K562 (cell line): ENCODE measurements around the gene RAD51AP2. TPM values are rescaled to one million over a fixed set of nuclear protein-coding genes. Genes with fewer than 3 reads are reported as not detected.

ENCODE experiments used
- ATAC-seq: fragments of 200-7000 bp; cut with Tn5 transposase; 3 replicates; pipeline ENCODE4 v1.9.1; 2020; ENCODE audit warnings: moderate library complexity
- BruUV-seq: library from RNA; stranded (reverse); fragments of 400-500 nt; replicated peaks from 2 replicates; lab custom pipeline; 2021; lab: Mats Ljungman, UMichigan
- CTCF ChIA-PET: fragments of 300-600 bp; formaldehyde crosslinking; extraction: SDS; loops from one replicate; lab custom pipeline; 2021; ENCODE audit warnings: low intra/inter-chr PET ratio; lab: Yijun Ruan, JAX
- POLR2A ChIA-PET: fragments of 300-600, 350-650 bp; sonication (Branson Sonifier 250); formaldehyde crosslinking; extraction: SDS; loops from one replicate; lab custom pipeline; 2021; ENCODE audit warnings: antibody characterized with exemption, inconsistent platforms; lab: Yijun Ruan, JAX
- DNase-seq, 4 experiments: peaks; one replicate each; pipeline versions ENCODE4 v3.0.0 to v3.0.0-alpha.2; 2011 to 2018; ENCODE audit warnings: low spot score in 3 of 4, mixed read lengths in 3 of 4; ENCODE audit errors: extremely low read depth in 1 of 4
- FAIRE-seq: peaks from 2 replicates; lab custom pipeline; 2011; peaks lifted over from hg19 to GRCh38; lab: Jason Lieb, UNC
- H2AFZ ChIP-seq: 2 replicates; pipeline ENCODE4 v1.6.0; 2011; ENCODE audit warnings: low read depth, low read length, control low read depth, inconsistent platforms
- H3K27ac ChIP-seq: fragments of 200-600 bp; 3 replicates; pipeline ENCODE4 v1.8.0; 2011; ENCODE audit warnings: low read depth, mild to moderate bottlenecking, control low read depth, inconsistent platforms, low read length, moderate library complexity, mixed read lengths; ENCODE audit errors: extremely low read depth
- H3K27me3 ChIP-seq, 2 experiments: fragments of 300-600 bp in 1 of 2; 2 replicates in 1 of 2; 3 replicates in 1 of 2; pipeline versions ENCODE4 v1.6.0 to v1.8.0; 2011; ENCODE audit warnings: inconsistent platforms in 2 of 2, low read length in 2 of 2, mild to moderate bottlenecking in 1 of 2, mixed read lengths in 1 of 2, moderate library complexity in 1 of 2; ENCODE audit not compliant: control insufficient read depth in 2 of 2, insufficient read depth in 2 of 2
- H3K36me3 ChIP-seq: fragments of 300-600 bp; 3 replicates; pipeline ENCODE4 v1.8.0; 2011; ENCODE audit warnings: mild to moderate bottlenecking, low read length, inconsistent platforms; ENCODE audit not compliant: control insufficient read depth, insufficient read depth
- H3K4me1 ChIP-seq, 2 experiments: fragments of 200-600 bp in 1 of 2; replicated peaks in 1 of 2; 2 replicates in 1 of 2; 3 replicates in 1 of 2; pipeline versions ENCODE4 v1.5.1 to v1.8.0; 2011; ENCODE audit warnings: inconsistent platforms in 2 of 2, low read length in 2 of 2, mild to moderate bottlenecking in 1 of 2, mixed read lengths in 1 of 2, moderate library complexity in 1 of 2; ENCODE audit not compliant: control insufficient read depth in 2 of 2, insufficient read depth in 2 of 2
- H3K4me2 ChIP-seq: 2 replicates; pipeline ENCODE4 v1.6.1; 2011; ENCODE audit warnings: low read length, control low read depth, inconsistent platforms, mixed read lengths; ENCODE audit not compliant: insufficient read depth
- H3K4me3 ChIP-seq: fragments of 200-600 bp; sonication (generic), shearing (Covaris generic); 2 replicates; pipeline ENCODE4 v1.5.1; 2016; ENCODE audit warnings: control low read depth, inconsistent platforms
- H3K79me2 ChIP-seq: fragments of 200-600 bp; 3 replicates; pipeline ENCODE4 v1.8.0; 2011; ENCODE audit warnings: low read length, inconsistent platforms; ENCODE audit not compliant: control insufficient read depth, insufficient read depth
- H3K9ac ChIP-seq, 2 experiments: 2 replicates each; pipeline versions ENCODE4 v1.6.0 to v1.6.1; 2011; ENCODE audit warnings: low read depth in 2 of 2, low read length in 2 of 2, control low read depth in 1 of 2, inconsistent platforms in 1 of 2, mild to moderate bottlenecking in 1 of 2, mixed read lengths in 1 of 2; ENCODE audit not compliant: insufficient read depth in 1 of 2
- H3K9me1 ChIP-seq: one replicate; pipeline ENCODE4 v1.6.0; 2011; ENCODE audit warnings: inconsistent platforms, mild to moderate bottlenecking, low read length, moderate library complexity; ENCODE audit not compliant: control insufficient read depth, insufficient read depth
- H3K9me3 ChIP-seq: replicated peaks from 2 replicates; pipeline ENCODE4 v1.5.1; 2011; ENCODE audit warnings: low read depth, low read length, inconsistent platforms; ENCODE audit not compliant: control insufficient read depth, insufficient read depth
- H4K20me1 ChIP-seq: replicated peaks from 2 replicates; pipeline ENCODE4 v1.6.1; 2011; ENCODE audit warnings: low read length, inconsistent platforms, mixed read lengths; ENCODE audit not compliant: control insufficient read depth, insufficient read depth
- DMBX1 ChIP-seq: fragments of 250-450 bp; sonication (Bioruptor Pico); IDR thresholded peaks from 2 replicates; pipeline ENCODE4 v1.8.0; 2022; ENCODE audit warnings: inconsistent platforms, mild to moderate bottlenecking, moderate library complexity, borderline replicate concordance
- E2F3 ChIP-seq: fragments of 250-450 bp; sonication (Bioruptor Pico); IDR thresholded peaks from 2 replicates; pipeline ENCODE4 v1.4.0; 2020; ENCODE audit warnings: mild to moderate bottlenecking
- MAZ ChIP-seq, 2 experiments: fragments of 450-650 bp in 1 of 2; sonication (generic) in 1 of 2; formaldehyde crosslinking; IDR thresholded peaks in 1 of 2; conservative IDR thresholded peaks in 1 of 2; 2 replicates each; pipeline versions ENCODE4 v1.4.0 to v1.5.0; 2020; ENCODE audit warnings: mild to moderate bottlenecking in 1 of 2, missing genetic modification reagents in 1 of 2
- RBM15 ChIP-seq: fragments of 200-400 bp; formaldehyde crosslinking; IDR thresholded peaks from 2 replicates; pipeline ENCODE4 v1.6.1; 2018; ENCODE audit warnings: mild to moderate bottlenecking, low read length, moderate library complexity; ENCODE audit not compliant: insufficient read depth
- SMARCA5 ChIP-seq: fragments of 450-650 bp; IDR thresholded peaks from 2 replicates; pipeline ENCODE4 v1.6.1; 2016
- SUPT5H ChIP-seq: fragments of 450-650 bp; IDR thresholded peaks from 2 replicates; pipeline ENCODE4 v1.6.1; 2016
- XRCC4 ChIP-seq: IDR thresholded peaks from one replicate; pipeline ENCODE4 v1.6.1; 2011; ENCODE audit not compliant: insufficient read depth, insufficient read length; ENCODE audit errors: extremely low read depth
- ZNF217 ChIP-seq: sonication (generic); formaldehyde crosslinking; IDR thresholded peaks from 2 replicates; pipeline ENCODE4 v1.8.0; 2022; ENCODE audit warnings: mild to moderate bottlenecking, missing genetic modification reagents
- ZNF232 ChIP-seq: sonication (generic); formaldehyde crosslinking; IDR thresholded peaks from 2 replicates; pipeline ENCODE4 v1.8.0; 2022; ENCODE audit warnings: mild to moderate bottlenecking, missing genetic modification reagents
- WGBS: fragments of 100-300 bp; shearing (Covaris generic); methylation state at CpG from one replicate; pipeline ENCODE4 v1.1.6; 2016; ENCODE audit warnings: low coverage, mixed read lengths; ENCODE audit not compliant: insufficient coverage; ENCODE audit errors: missing lambda C conversion rate; 5-methylcytosine and 5-hydroxymethylcytosine counted together
- in situ Hi-C: fragments of 300-500 bp; cut with MboI; formaldehyde crosslinking; loops from 4 replicates; pipeline ENCODE4 v1.15.0; 2018; ENCODE audit warnings: inconsistent platforms, mixed read lengths
- intact Hi-C: fragments of 100-400 bp; cut with micrococcal nuclease; formaldehyde crosslinking; loops from 2 replicates; pipeline ENCODE4 v1.14.2; 2022
- polyA plus RNA-seq, 8 experiments: library from polyadenylated mRNA; depleted of rRNA in 4 of 8; stranded (reverse) in 5 of 8; unstranded in 3 of 8; fragments of >200 nt; fragmentation: Nextera tagmentation in 2 of 8; fragmentation: Illumina TruSeq in 1 of 8; extraction: Ambion mirVana in 2 of 8; extraction: Trizol in 1 of 8; gene quantifications; 2 replicates each; pipeline versions ENCODE4 v1.2.1 to v1.2.3, GENCODE V29; 2011 to 2014; ENCODE audit warnings: inconsistent platforms in 1 of 8, missing spikeins in 1 of 8
- total RNA-seq, 7 experiments: library from RNA; depleted of rRNA in 6 of 7; stranded (reverse); fragments of >200 nt in 6 of 7; fragmentation: Illumina TruSeq in 2 of 7; extraction: Trizol in 2 of 7; gene quantifications; 2 replicates each; pipeline versions ENCODE4 v1.2.1 to v1.2.3, GENCODE V29; 2011 to 2021; ENCODE audit warnings: low replicate concordance in 1 of 7
- TF ChIP-seq, protein P1 (sequence below): fragments of 450-650 bp; IDR thresholded peaks from 2 replicates; pipeline ENCODE4 v1.6.1; 2016; ENCODE audit warnings: missing biosample characterization, missing genetic modification characterization
- TF ChIP-seq, protein P2 (sequence below): sonication (generic); formaldehyde crosslinking; IDR thresholded peaks from 2 replicates; pipeline ENCODE4 v1.8.0; 2022; ENCODE audit warnings: mild to moderate bottlenecking, missing genetic modification reagents
- TF ChIP-seq, protein P3 (sequence below): fragments of 250-450 bp; sonication (Bioruptor Pico); IDR thresholded peaks from 2 replicates; pipeline ENCODE4 v1.9.0; 2021; ENCODE audit warnings: mild to moderate bottlenecking, inconsistent platforms
- TF ChIP-seq, protein P4 (sequence below), 2 experiments: fragments of 450-650 bp; IDR thresholded peaks; 2 replicates each; pipeline ENCODE4 v1.6.1; 2018; ENCODE audit warnings: mild to moderate bottlenecking in 2 of 2, low read depth in 1 of 2; ENCODE audit not compliant: partially characterized antibody in 2 of 2

Gene RAD51AP2
- total and polyA plus RNA-seq, 9 of the 15 experiments (the other 6 are each of a cell fraction or from before 2014, with no cell fraction given): 0.01 to 0.04 (median 0.04) TPM; not detected in 6

DNA sequence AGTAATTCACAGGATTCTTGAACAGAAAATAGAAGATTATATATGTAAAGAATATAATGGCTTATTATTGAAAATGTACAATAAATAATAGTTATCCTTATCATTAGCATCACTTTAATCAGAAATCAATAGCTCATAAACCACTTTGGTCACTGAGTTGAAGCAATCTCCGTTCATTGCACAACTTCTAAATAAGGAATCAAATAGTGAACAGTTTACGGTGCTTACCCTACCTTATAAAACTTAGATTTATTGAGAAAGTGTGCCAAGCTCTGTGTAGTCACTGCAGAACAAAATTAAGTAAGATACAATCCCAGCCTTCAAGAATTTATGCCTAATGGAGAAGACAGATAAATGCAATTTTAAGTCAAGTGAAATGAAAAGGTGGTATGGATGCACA, 29.0 kb upstream of the RAD51AP2 start:
- H3K79me2 ChIP-seq: no peaks in the 10 kb centered on the region
- H4K20me1 ChIP-seq: no peaks in the 10 kb centered on the region
- CTCF ChIA-PET: no interaction called here
- intact Hi-C loops (no loop called here), in situ Hi-C loops (no loop called here)
- H3K27me3 ChIP-seq: peaks cover 5 to 7% of the 10 kb centered on the region in 2 experiments; a peak in 3 of 5 replicates
- DNase-seq: no peak
- BruUV-seq: no TSS peak
- H3K9me1 ChIP-seq: no peaks in the 10 kb centered on the region
- H3K4me2 ChIP-seq: no peak overlapping the region
- no peaks in the 10 kb centered on the region for H3K36me3 ChIP-seq
- H3K9me3 ChIP-seq: no peaks in the 10 kb centered on the region
- no peak overlapping the region for H3K27ac ChIP-seq
- no peak for ATAC-seq
- FAIRE-seq: no peak
- no peak overlapping the region for H3K9ac ChIP-seq
- POLR2A ChIA-PET: interaction anchor here (0.6 kb wide), 1 partner anchor 471 kb away, joined by 3 read pairs; no protein-coding TSS in a partner anchor
- H2AFZ ChIP-seq: no peak overlapping the region
- no peak overlapping the region for H3K4me3 ChIP-seq
- 3% methylated on average over 2 of the region's 2 CpGs for WGBS
- no peaks in the 10 kb centered on the region for H3K4me1 ChIP-seq
- TF ChIP-seq, protein P1, sequence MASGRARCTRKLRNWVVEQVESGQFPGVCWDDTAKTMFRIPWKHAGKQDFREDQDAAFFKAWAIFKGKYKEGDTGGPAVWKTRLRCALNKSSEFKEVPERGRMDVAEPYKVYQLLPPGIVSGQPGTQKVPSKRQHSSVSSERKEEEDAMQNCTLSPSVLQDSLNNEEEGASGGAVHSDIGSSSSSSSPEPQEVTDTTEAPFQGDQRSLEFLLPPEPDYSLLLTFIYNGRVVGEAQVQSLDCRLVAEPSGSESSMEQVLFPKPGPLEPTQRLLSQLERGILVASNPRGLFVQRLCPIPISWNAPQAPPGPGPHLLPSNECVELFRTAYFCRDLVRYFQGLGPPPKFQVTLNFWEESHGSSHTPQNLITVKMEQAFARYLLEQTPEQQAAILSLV (tag): no peak
- TF ChIP-seq, protein P2, sequence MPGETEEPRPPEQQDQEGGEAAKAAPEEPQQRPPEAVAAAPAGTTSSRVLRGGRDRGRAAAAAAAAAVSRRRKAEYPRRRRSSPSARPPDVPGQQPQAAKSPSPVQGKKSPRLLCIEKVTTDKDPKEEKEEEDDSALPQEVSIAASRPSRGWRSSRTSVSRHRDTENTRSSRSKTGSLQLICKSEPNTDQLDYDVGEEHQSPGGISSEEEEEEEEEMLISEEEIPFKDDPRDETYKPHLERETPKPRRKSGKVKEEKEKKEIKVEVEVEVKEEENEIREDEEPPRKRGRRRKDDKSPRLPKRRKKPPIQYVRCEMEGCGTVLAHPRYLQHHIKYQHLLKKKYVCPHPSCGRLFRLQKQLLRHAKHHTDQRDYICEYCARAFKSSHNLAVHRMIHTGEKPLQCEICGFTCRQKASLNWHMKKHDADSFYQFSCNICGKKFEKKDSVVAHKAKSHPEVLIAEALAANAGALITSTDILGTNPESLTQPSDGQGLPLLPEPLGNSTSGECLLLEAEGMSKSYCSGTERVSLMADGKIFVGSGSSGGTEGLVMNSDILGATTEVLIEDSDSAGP (CRISPR knock-in tag): no peak
- TF ChIP-seq, protein P3, sequence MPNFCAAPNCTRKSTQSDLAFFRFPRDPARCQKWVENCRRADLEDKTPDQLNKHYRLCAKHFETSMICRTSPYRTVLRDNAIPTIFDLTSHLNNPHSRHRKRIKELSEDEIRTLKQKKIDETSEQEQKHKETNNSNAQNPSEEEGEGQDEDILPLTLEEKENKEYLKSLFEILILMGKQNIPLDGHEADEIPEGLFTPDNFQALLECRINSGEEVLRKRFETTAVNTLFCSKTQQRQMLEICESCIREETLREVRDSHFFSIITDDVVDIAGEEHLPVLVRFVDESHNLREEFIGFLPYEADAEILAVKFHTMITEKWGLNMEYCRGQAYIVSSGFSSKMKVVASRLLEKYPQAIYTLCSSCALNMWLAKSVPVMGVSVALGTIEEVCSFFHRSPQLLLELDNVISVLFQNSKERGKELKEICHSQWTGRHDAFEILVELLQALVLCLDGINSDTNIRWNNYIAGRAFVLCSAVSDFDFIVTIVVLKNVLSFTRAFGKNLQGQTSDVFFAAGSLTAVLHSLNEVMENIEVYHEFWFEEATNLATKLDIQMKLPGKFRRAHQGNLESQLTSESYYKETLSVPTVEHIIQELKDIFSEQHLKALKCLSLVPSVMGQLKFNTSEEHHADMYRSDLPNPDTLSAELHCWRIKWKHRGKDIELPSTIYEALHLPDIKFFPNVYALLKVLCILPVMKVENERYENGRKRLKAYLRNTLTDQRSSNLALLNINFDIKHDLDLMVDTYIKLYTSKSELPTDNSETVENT (CRISPR knock-in tag): no peak
- TF ChIP-seq RBM15: no peak
- no peak for TF ChIP-seq SUPT5H
- no peak for TF ChIP-seq DMBX1 (CRISPR knock-in tag)
- no peak for TF ChIP-seq E2F3
- no peak for TF ChIP-seq XRCC4
- TF ChIP-seq ZNF232: no peak
- no peak for TF ChIP-seq ZNF217 (CRISPR knock-in tag)
- TF ChIP-seq MAZ (CRISPR knock-in tag; conservative IDR thresholded peaks at IDR 0.05 in 1 of 2, IDR thresholded peaks at IDR 0.05 in 1 of 2): no peak
- TF ChIP-seq SMARCA5: no peak
- TF ChIP-seq, protein P4, sequence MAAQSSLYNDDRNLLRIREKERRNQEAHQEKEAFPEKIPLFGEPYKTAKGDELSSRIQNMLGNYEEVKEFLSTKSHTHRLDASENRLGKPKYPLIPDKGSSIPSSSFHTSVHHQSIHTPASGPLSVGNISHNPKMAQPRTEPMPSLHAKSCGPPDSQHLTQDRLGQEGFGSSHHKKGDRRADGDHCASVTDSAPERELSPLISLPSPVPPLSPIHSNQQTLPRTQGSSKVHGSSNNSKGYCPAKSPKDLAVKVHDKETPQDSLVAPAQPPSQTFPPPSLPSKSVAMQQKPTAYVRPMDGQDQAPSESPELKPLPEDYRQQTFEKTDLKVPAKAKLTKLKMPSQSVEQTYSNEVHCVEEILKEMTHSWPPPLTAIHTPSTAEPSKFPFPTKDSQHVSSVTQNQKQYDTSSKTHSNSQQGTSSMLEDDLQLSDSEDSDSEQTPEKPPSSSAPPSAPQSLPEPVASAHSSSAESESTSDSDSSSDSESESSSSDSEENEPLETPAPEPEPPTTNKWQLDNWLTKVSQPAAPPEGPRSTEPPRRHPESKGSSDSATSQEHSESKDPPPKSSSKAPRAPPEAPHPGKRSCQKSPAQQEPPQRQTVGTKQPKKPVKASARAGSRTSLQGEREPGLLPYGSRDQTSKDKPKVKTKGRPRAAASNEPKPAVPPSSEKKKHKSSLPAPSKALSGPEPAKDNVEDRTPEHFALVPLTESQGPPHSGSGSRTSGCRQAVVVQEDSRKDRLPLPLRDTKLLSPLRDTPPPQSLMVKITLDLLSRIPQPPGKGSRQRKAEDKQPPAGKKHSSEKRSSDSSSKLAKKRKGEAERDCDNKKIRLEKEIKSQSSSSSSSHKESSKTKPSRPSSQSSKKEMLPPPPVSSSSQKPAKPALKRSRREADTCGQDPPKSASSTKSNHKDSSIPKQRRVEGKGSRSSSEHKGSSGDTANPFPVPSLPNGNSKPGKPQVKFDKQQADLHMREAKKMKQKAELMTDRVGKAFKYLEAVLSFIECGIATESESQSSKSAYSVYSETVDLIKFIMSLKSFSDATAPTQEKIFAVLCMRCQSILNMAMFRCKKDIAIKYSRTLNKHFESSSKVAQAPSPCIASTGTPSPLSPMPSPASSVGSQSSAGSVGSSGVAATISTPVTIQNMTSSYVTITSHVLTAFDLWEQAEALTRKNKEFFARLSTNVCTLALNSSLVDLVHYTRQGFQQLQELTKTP (IDR thresholded peaks at IDR 0.05; ENCODE audit: low read depth in 1 of 2, partially characterized antibody in 2 of 2): no peak
